Loucy (cell line): ENCODE data around the gene CD3G.
A peak's percentile ranks its signal among the peaks of the same experiment; 100 is the strongest.

Experiments used
- H2AFZ ChIP-seq: fragments of 200-600 bp; sonication (generic); 2 replicates; pipeline ENCODE4 v1.6.0; 2016; ENCODE audit warnings: antibody characterized with exemption, mild to moderate bottlenecking, low read length, moderate library complexity
- H3F3A ChIP-seq: fragments of 200-600 bp; 2 replicates; pipeline ENCODE4 v1.6.0; 2016; ENCODE audit warnings: antibody characterized with exemption, low read depth, mild to moderate bottlenecking
- H3K27me3 ChIP-seq: fragments of 200-600 bp; sonication (generic); 2 replicates; pipeline ENCODE4 v1.6.1; 2014; ENCODE audit warnings: low read length, mild to moderate bottlenecking; ENCODE audit not compliant: insufficient read depth, poor library complexity, severe bottlenecking
- H3K36me3 ChIP-seq: fragments of 200-600 bp; sonication (generic); 2 replicates; pipeline ENCODE4 v1.6.1; 2016; ENCODE audit warnings: low read length; ENCODE audit not compliant: insufficient read depth
- H3K4me1 ChIP-seq: fragments of 200-600 bp; sonication (generic); 2 replicates; pipeline ENCODE4 v1.5.1; 2014; ENCODE audit warnings: low read length, mild to moderate bottlenecking; ENCODE audit not compliant: insufficient read depth, poor library complexity, severe bottlenecking
- H3K4me2 ChIP-seq: fragments of 200-600 bp; sonication (generic); 2 replicates; pipeline ENCODE4 v1.6.0; 2014; ENCODE audit warnings: antibody characterized with exemption, low read length, low read depth, mild to moderate bottlenecking; ENCODE audit not compliant: poor library complexity, severe bottlenecking
- H3K4me3 ChIP-seq: fragments of 200-600 bp; sonication (generic); 2 replicates; pipeline ENCODE4 v1.5.1; 2014; ENCODE audit warnings: low read length, mild to moderate bottlenecking, mixed read lengths; ENCODE audit not compliant: poor library complexity, severe bottlenecking
- H3K79me2 ChIP-seq: fragments of 200-600 bp; sonication (generic); 2 replicates; pipeline ENCODE4 v1.6.1; 2014; ENCODE audit warnings: low read length; ENCODE audit not compliant: insufficient read depth
- H3K9ac ChIP-seq: fragments of 200-600 bp; sonication (generic); 2 replicates; pipeline ENCODE4 v1.6.0; 2014; ENCODE audit warnings: mild to moderate bottlenecking, low read depth, low read length, moderate library complexity; ENCODE audit not compliant: poor library complexity, severe bottlenecking
- H3K9me2 ChIP-seq: fragments of 200-600 bp; sonication (generic); replicated peaks from 2 replicates; pipeline ENCODE4 v1.6.1; 2016; ENCODE audit warnings: low read depth, low read length, mixed read lengths
- H3K9me3 ChIP-seq: fragments of 200-600 bp; sonication (generic); 2 replicates; pipeline ENCODE4 v1.6.1; 2014; ENCODE audit warnings: mild to moderate bottlenecking, antibody characterized with exemption, low read length, low read depth; ENCODE audit not compliant: insufficient read depth
- H4K20me1 ChIP-seq: fragments of 200-600 bp; sonication (generic); 2 replicates; pipeline ENCODE4 v1.6.0; 2014; ENCODE audit warnings: antibody characterized with exemption, low read length, mild to moderate bottlenecking; ENCODE audit not compliant: insufficient read depth, poor library complexity, severe bottlenecking
- EZH2phosphoT487 ChIP-seq: fragments of 200-600 bp; IDR thresholded peaks from 2 replicates; pipeline ENCODE4 v1.6.1; 2018; ENCODE audit warnings: antibody characterized with exemption, mild to moderate bottlenecking, moderate library complexity, borderline replicate concordance
- TF ChIP-seq, protein P1 (sequence below): fragments of 200-600 bp; sonication (generic); conservative IDR thresholded peaks from 2 replicates; pipeline ENCODE4 v1.5.1; 2014; ENCODE audit warnings: mild to moderate bottlenecking, antibody characterized with exemption, low read length

CD3G gene

GRCh38 chr11:118341815-118342489, 2.2 kb upstream of the CD3G start:
- no peak for TF ChIP-seq EZH2phosphoT487
- TF ChIP-seq, protein P1, sequence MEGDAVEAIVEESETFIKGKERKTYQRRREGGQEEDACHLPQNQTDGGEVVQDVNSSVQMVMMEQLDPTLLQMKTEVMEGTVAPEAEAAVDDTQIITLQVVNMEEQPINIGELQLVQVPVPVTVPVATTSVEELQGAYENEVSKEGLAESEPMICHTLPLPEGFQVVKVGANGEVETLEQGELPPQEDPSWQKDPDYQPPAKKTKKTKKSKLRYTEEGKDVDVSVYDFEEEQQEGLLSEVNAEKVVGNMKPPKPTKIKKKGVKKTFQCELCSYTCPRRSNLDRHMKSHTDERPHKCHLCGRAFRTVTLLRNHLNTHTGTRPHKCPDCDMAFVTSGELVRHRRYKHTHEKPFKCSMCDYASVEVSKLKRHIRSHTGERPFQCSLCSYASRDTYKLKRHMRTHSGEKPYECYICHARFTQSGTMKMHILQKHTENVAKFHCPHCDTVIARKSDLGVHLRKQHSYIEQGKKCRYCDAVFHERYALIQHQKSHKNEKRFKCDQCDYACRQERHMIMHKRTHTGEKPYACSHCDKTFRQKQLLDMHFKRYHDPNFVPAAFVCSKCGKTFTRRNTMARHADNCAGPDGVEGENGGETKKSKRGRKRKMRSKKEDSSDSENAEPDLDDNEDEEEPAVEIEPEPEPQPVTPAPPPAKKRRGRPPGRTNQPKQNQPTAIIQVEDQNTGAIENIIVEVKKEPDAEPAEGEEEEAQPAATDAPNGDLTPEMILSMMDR = no peak
- H3K4me2 ChIP-seq = peak overlapping the region; percentile 91
- no peaks in the 10 kb centered on the region for H3K9me2 ChIP-seq
- peaks cover 9% of the 10 kb centered on the region; the same call in 1 of the 2 replicates for H3F3A ChIP-seq
- H3K79me2 ChIP-seq = peaks cover 96% of the 10 kb centered on the region
- no peaks in the 10 kb centered on the region for H3K9me3 ChIP-seq
- H2AFZ ChIP-seq = no peak overlapping the region
- peak overlapping the region; percentile 96 for H3K9ac ChIP-seq
- H3K4me3 ChIP-seq = peak overlapping the region; percentile 88
- H4K20me1 ChIP-seq = peaks cover 11% of the 10 kb centered on the region
- peaks cover 11% of the 10 kb centered on the region for H3K36me3 ChIP-seq
- H3K4me1 ChIP-seq = peaks cover 73% of the 10 kb centered on the region
- H3K27me3 ChIP-seq = no peaks in the 10 kb centered on the region

DNA sequence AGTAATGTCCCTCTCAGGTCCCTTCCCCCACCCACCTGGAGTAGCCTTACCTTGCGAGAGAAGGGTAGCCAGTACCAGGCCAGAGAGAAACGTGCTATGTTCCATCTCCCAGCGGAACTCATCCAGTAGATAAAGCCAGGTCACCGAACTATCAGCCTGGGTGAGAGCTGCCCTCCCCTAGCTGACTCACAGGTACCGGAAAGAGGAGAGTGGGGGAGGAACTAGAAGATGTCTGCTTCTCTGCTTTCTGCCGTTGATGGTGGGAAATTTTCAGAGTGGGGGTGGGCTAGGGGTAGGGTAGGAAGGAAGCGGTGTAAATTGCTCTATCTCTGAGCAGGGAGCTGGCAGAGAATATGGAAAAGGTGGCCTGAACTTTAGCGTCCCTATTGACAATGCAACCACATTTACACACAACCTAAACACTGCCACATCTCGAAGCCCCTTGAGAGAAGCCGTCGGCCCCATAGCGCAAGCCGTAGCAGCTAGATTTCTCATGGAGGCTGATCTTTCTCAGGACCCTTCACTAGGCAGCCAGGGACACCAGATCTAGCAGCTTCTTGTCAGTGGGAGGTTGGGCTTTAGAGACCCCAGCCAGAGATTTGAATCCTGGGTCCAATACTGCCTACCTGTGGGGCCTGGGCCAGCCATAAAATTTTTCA, 1.5 kb upstream of the CD3G start, which contains the start of gene CD3D:
Gene CD3D (minus strand): TSS at position 203 of the 659 bp plus-strand sequence. CDS start 98 bp downstream, at position 105.
- Histone ChIP-seq H3K27me3 (no peaks in the 10 kb centered on the region), H3F3A (peaks cover 9% of the 10 kb centered on the region; the same call in 1 of the 2 replicates), H4K20me1 (peaks cover 17% of the 10 kb centered on the region), H3K9me2 (no peaks in the 10 kb centered on the region), H3K9me3 (no peaks in the 10 kb centered on the region), H3K4me3 (peak within 1 kb of the TSS; percentile 88), H2AFZ (peak within 1 kb of the TSS; percentile 57; the same call in 1 of the 2 replicates), H3K4me1 (peaks cover 80% of the 10 kb centered on the region), H3K4me2 (peak within 1 kb of the TSS; percentile 91), H3K79me2 (peaks cover 100% of the 10 kb centered on the region), H3K9ac (peak within 1 kb of the TSS; percentile 96), H3K36me3 (peaks cover 11% of the 10 kb centered on the region)
- TF ChIP-seq EZH2phosphoT487 = no peak
- TF ChIP-seq, protein P1 = no peak

GRCh38 chr11:118343248-118343647, 896 bp upstream of the CD3G start:
- Histone ChIP-seq H3K27me3 (no peaks in the 10 kb centered on the region), H3K9me2 (no peaks in the 10 kb centered on the region), H3K9me3 (no peaks in the 10 kb centered on the region), H4K20me1 (peaks cover 22% of the 10 kb centered on the region), H3K36me3 (peaks cover 11% of the 10 kb centered on the region; the same call in 1 of the 2 replicates), H3K4me3 (peak overlapping the region; percentile 88), H3K4me2 (peak overlapping the region; percentile 91), H3K4me1 (peaks cover 80% of the 10 kb centered on the region), H2AFZ (no peak overlapping the region), H3K9ac (peak overlapping the region; percentile 96), H3K79me2 (peaks cover 100% of the 10 kb centered on the region), H3F3A (peaks cover 9% of the 10 kb centered on the region; the same call in 1 of the 2 replicates)
- TF ChIP-seq EZH2phosphoT487 = no peak
- TF ChIP-seq, protein P1 = no peak
